GM21737 (cell line): ENCODE measurements around the gene IL4R.

Experiments
- ATAC-seq: cut with Tn5 transposase; IDR thresholded peaks from one replicate; pipeline ENCODE4 v1.9.1; 2021; ENCODE audit warnings: mild to moderate bottlenecking, moderate library complexity; ENCODE audit not compliant: unreplicated experiment

The IL4R gene

DNA sequence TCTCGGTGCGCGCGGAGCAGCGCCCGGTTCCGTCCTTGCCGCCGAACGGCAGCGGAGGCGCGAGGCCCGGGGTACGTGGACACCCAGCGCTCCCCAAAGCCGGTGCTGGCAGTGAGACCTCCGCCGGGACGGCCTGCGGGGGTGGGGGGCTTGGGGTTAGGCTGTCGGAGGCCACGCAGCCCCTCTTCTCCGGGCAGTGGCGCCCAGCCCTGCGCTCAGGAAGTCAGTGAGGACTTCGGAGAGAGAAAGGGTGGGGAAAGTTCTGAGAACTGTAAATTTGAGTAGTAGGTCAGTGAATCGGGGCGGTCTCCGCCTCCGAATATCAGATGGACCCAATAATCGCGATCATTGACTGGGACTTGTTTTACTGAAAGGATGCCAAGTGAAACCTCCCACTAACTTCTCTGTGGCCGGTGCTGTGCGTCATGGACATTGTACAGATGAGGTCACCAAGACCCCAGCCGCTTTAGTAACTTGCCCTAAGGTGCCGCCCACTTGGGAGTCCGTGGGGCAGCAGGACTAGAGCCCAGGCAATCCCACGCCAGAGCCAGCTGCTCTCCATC lies 468 bp downstream of the IL4R start:
- ATAC-seq, result peak; percentile 24

DNA sequence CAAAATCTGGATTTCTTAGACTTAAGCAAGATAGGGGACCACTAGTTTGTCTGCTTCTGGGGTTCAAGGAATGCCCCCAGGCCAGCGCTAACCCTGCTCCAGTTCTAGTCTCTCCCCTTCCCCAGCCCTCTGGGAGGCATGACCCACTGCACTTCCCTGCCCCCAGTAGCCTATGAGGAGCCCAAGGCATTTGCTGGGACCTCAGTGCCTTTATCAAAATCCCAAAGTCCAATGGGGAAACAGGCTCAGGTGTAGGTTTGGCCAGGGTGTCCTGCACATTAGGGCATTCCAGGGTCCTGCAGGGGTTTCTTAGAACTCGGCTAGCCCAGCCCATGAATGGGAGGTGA lies 1.2 kb downstream of the IL4R start:
- no peak for ATAC-seq

DNA sequence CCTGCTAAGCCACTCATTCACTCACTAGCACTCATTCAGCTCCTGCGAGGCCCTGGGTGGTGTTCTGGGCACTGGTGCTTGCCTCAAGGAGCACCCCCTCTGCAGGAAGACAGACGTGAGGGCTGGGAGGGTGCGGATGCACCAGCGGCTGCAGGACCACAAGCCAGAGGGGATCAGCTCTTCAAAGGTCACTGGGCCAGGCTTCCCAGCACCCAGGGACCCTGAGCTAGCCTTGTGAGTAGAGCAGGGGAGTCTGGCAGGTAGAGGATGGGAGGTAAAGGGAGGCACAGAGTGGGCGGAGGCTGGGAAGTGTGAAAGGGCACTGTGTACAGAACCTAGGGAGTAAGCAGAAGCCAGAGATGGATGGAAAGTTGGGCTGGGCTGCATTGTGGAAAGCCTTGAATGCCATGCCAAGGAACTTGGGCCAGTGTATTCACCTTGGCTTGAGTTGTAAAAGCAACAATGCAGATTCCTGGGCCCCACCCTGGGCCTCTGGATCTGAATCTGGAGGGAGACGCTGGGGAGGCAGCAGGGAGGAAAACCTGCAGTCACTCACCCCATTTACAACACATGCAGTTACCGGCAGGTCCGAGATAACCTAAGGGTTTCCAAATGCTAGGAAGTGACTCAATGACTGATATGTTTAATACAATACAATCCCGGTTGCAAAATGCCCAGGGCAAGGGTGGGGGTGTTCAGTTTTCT lies 1.7 kb downstream of the IL4R start:
- no peak for ATAC-seq

DNA sequence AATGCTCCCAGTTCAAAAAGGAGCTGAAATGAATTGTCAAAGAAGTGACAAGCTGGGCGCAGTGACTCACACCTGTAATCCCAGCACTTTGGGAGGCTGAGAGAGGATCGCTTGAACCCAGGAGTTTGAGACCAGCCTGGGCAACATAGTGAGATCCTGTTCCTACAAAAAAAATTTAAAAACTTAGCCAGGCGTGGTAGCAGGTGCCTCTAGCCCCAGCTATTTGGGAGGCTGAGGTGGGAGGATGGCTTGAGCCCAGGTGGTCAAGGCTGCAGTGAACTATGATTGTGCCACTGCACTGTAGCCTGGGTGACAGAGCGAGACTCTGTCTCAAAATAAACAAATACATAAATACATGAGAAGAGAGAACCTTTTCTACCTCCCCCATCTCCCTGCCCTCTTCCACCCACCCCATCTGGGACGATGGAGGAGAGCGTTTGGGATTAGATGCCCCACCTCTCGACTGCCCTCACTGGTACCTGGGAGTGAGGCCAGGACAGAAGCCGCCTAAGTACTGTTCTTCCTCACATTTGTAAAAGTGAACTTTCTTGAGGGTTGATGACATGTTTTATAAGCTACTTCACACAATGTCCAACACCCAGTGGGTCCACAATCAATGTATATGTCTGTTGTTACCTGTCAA lies 2.4 kb downstream of the IL4R start:
- no peak for ATAC-seq

DNA sequence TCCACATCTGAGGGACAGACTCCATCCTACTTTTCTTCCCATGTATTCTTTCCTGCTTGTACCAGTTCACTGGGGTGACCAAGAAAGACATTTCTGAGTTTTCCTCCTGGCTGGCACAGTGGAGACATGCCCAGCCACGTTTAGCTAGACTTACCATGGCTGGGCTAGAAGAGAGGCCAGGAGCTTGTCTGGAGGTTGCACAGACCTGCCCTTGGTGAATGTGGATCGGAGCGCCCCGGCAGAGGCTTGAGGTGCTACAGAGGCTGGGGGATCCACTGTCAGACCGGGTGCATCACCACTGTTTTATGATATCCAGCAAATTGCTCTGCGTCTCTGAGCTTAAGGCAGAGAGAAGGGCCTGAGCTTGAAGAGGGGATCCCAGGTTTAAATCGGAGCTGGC lies 3.5 kb downstream of the IL4R start:
- no peak for ATAC-seq

DNA sequence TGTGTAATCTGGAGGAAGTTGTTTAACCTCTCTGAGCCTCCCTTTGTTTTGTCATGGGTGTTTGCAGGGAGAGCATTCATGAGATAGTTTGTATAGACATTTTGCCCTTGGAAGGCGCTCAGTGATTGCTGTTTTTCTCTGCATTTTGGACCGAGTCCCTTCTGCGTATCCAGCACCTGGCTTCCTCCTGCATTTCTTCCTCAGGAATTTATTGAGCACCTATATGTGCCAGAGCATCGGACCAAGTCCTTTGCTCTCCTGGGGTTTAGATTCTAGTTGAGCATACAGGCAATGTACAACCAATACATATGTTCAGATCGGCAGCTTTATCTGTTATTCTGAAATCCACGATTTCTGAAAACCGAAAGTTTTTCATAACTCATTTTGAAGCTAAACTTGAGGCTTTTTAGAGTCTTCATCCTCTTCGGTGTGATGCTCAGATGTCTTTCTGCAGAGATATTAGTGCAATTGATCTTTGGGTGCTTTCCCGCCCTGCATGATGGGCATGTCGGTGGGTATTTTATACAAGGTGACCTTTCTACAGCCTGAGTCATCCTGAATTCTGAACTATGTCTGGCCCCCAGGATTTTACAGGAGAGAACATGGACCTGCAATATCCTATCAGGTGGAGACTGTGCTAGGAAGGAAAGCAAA lies 4.1 kb downstream of the IL4R start:
- ATAC-seq, result no peak

DNA sequence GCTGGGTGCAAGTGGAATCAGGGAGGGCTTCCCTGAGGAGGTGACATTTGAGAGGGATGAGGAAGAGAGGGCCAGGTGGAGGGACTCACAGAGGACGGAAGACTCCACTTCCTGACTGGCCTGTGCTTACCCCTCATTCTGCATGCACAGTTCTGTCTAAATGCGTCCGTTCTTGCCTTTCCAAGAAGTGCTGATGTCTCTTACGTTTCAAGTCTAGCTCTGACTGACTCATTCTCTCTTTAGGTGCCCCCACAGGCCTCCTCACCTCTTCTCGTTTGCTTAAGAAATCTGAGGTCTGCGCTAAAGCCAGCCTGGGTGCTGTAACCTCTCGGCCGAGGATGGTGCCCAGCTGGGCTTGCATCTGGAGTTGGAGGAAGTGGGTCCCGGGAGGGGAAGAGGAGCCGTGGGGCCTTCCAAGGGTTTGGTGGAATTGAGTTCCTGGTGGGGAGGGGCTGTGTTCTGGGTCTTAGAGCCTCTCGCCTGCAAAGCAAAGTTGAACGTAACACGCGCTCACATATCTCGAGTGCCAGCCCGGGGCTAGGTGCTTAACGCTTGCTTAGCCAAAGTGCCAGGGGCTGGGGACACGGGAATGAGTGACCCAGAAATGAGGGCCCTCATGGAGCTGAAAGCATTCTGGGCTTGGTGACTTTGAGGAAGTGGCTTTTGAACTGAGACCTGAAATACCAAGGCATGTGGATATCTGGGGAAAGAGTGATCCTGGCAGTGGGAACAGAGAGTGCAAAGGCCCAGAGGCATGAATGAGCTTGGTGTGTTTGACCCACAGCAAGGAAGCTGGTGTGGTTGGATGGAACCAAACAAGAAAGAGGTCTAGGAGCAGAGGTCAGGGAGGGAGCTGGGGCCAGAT lies 4.8 kb downstream of the IL4R start:
- no peak for ATAC-seq

DNA sequence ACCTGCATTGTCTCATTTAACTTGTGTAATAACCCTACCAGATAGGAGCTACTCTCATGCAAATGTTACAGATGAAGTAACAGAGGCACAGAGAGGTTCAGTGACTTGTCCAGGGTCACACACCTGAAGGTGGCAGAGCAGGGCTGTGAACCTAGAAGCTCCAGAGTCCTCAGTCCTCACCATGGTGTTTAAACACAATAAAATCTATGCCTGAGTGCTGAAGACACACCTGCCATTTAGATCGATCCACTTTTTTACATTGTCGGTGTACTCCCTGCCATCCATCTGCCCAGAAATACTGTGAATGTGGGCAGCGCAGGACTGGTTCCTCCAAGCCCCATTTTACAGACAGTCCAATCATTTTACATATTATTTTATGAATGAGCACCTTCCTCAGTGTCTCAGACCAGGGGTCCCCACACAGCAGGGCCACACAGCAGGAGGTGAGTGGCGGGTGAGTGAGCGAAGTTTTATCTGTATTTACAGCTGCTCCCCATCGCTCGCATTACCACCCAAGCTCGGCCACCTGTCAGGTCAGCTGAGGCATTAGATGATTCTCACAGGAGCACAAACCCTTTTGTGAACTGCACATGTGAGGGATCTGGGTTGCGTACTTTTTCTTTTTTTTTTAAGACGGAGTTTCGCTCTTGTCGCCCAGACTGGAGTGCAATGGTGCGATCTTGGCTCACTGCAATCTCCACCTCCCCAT lies 5.6 kb downstream of the IL4R start:
- ATAC-seq, result no peak

DNA sequence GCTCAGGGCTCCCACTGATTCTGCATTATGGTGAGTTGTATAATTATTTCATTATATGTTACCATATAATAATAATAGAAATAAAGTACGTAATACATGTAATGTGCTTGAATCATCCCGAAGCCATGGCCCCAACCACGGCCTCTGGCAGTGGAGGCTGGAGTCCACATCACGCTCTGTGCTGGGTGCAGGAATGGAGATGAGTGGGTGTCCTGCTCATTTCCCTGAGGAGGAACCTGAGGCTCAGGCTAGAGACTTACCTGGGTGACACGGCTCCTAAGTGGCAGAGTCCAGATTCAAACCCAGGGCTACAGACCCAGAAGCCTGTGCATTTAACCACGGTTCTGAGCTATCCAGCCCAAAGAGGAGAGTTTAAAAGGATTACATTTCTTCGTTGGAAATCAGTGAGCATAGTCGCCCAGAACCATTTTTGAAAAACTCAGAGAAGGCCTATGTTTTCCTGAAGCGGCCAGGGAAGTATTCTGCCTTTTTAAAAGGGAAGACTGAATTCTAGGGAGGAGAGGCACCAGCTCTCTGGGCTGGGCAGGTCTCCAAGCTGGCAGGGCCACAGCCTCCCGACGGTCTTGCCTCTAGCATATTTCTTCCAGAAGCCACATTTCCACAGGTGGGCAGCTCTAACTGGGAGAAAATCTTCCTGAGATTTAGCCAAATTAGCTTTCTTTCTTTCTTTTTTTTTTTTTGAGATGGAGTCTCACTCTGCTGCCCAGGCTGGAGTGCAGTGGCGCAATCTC lies 6.7 kb downstream of the IL4R start:
- ATAC-seq, result no peak

DNA sequence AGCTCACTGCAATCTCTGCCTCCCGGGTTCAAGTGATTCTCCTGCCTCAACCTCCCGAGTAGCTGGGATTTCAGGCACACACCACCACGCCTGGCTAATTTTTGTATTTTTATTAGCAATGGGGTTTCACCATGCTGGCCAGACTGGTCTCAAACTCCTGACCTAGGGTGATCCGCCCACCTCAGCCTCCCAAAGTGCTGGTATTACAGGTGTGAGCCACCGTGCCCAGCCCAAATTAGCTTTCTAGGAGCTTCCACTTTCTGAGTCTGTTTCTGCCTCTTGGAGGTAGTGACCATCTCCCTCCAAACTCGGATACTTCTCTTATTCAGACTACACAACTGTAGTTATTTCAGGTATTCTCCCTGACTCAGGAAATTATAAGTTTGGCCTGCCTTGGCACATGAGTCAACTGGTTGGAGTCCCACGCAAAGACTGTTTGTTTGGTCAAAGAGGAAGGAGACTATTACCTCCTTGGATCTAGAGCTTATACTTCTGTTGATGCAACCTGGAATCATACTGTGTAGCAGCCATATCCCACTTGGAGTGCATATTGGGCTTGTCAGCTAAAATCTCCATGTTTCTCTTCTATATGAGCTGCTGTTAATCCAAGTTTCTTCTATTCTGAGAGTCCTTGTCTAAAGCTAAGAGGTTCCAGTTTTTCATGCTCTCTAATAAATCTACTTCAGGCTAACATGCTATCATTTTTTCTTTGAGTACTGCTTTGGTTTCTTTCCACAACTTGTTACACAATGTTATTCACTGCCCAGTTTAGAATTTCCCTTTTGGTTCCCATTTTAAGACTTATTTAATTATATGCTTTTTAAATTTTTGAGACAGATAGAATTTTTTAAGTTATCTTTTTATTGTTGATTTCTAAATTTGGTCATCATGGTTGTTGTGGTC lies 7.5 kb downstream of the IL4R start:
- no peak for ATAC-seq

DNA sequence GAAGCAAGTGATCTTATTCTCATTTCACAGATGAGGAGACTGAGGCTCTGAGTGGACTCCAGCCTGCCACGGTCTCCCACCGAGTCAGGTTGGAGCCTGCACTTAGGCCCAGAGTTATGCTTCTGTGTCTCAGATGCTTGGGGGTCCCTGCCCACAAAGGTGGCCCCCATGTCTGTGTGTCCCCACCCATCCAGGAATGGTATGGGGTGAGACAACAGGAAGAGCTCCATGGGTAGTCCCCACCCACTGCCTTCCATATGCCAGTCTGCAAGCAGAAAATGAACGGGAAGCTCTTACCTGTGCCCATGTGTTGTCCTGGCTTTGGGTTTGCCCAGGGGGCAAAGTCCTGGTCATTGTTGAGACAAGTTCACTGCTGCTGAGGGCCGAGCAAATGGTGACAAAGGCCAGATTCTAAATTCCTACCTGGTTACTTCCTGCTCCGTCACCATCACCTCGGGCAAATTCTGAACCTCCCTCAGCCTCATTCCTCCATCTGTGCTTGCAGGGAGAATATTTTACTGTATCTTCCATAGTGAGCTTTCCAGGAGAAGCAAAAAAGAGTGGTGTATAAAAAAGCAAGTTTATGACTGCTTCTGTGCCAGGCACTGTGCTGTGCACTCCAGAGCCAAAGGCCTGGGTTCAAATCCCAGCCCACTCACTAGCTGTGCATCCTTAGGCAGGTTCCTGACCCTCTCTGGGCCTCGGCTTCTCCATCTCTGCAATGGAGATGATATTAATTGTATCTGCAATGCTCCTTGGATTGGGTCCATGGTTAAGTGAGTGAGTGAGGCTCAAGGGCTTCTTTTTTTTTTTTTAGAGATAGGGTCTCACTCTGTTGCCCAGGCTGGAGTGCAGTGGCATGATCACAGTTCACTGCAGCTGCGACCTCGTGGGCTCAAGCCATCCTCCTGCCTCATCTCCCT lies 9.3 kb downstream of the IL4R start:
- no peak for ATAC-seq

DNA sequence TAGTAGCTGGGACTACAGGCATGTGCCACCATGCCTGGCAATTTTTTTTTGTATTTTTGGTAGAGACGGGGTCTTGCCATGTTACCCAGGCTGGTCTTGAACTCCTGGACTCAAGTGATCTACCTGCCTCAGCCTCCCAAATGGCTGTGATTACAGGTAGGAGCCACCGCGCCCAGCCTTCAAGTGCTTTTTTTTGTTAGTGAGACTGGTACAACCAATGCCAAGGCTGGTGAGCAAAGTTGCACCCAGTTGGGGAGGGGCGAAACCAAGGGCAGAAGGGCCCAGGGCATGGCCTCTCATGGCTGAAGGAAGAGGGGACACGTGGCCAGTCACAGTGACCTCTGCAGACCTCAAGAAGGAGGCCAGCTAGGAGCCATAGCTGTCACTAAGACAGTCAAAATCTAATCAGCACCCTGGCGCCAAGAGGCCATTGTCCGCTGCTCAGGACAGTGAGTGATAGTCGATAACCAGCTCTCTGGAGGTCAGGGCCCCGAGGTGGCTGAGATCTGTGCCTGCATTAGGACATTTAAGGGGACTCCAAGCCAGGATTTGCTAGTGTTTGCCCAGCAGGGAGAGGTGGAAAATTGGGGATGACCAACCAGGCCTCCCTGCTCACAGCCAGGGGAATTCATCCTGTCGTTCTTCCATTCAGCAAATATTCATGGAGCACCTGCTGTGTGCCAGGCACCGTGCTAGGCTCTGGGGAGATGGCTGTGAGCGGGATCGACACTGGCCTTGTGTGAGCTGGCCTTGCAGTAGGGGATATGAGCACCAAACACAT lies 10.2 kb downstream of the IL4R start:
- no peak for ATAC-seq

DNA sequence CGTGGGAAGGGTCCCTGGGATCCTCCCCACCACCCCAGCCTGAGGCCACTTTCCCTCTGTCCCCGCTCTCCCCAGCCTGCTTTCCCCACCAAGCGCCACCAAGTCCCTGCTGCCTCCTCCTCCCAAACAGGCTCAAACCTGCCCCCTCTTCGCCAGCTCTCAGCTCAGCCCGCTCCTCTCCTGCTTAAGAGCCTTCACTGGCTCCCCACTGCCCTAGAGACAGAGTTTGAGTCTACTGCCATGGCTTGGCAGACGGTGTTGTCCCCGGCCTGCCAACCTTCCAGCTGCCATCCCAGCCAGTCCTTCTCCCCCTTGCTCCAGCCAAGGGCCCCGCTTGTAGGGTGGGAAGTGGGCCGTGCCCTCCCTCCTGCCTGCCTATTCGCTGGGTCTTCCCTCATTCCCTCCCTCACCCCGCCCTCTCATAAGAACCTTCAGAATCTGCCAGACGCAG lies 11.1 kb downstream of the IL4R start:
- ATAC-seq, result no peak

DNA sequence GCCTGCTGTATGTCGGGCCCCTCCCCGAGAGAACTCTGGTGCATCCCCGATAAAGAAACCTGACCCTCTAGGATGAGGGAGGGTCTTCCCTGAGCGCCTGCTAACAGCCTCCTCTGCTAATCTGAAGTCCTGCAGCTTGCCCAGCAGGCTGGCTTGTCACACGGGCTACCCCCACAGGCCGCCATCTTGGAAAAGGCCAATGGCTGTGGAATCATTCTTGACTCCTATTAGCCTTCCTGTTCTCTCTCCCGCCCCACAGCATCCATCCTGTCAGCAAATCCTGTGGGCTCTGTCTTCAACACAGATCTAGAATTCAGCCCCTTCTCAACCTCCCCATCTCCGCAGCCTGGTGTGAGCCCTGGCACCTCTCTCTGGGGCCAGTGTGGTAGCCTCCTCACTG lies 12.0 kb downstream of the IL4R start:
- no peak for ATAC-seq

DNA sequence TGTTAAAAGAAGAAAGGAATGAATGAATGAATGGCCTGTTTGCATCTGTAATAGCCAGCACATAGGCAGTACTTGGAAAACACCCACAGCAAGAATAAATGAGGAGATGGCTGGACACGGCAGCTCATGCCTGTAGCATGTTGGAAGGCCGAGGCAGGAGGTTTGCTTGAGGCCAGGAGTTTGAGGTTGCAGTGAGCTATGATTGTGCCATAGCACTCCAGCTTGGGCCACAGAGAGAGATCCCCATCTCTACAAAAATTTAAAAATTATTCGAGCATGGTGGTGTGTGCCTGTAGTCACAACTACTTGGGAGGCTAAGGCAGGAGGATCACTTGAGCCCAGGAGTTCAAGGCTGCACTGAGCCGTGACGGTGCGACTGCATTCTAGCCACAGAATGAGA lies 12.5 kb downstream of the IL4R start:
- ATAC-seq, result no peak

DNA sequence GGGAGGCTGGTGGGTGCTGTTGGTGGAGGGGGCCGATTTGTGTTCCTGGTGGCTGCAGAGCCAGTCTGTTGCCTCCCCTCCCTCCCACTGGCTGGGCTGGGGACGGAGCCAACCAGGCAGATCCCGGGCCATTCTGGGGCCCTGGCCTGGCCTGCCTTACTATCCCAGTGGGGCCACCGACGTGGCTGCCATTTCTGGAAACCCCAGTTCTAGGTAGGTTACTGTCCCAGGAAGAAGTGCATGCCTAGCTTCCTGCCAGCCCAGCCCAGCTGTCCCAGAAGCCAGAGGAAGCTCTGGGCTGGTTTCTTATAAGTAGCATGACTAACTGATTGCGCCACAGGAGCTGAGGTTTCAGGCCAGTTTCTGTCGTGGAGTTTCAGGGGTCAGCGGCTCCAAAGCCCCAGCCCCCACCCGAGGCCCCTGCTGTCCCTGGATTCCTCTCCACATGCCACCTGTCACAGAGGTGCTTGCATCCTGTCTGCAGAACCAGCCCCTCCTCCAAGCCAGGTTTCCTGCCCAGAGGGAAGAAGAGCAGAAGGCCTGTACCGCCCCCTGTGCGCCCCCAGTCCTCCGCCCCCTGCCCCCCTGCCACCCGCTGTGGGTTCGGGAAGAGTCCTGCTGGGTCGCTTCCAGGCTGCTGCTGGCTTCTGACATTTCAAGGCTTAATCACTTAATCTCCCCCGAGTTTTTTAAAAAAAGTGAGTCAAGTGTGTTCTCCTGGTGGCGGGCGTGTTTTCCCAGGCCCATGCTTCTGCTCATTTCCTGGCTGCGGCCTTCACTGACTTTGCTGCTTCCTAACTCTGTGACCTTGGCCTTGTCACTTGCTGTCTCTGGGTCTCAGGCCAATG lies 13.2 kb downstream of the IL4R start:
- no peak for ATAC-seq
